GM12892 (cell line): ENCODE results near the gene DYNLT2.

Source experiments
- POLR2A ChIP-seq: IDR thresholded peaks from 2 replicates; pipeline ENCODE4 v1.6.1; 2011; ENCODE audit warnings: low read depth, low read length, control low read depth
- TAF1 ChIP-seq: IDR thresholded peaks from 2 replicates; pipeline ENCODE4 v1.6.1; 2011; ENCODE audit warnings: low read depth, mild to moderate bottlenecking, control low read depth, low read length, borderline replicate concordance

DNA sequence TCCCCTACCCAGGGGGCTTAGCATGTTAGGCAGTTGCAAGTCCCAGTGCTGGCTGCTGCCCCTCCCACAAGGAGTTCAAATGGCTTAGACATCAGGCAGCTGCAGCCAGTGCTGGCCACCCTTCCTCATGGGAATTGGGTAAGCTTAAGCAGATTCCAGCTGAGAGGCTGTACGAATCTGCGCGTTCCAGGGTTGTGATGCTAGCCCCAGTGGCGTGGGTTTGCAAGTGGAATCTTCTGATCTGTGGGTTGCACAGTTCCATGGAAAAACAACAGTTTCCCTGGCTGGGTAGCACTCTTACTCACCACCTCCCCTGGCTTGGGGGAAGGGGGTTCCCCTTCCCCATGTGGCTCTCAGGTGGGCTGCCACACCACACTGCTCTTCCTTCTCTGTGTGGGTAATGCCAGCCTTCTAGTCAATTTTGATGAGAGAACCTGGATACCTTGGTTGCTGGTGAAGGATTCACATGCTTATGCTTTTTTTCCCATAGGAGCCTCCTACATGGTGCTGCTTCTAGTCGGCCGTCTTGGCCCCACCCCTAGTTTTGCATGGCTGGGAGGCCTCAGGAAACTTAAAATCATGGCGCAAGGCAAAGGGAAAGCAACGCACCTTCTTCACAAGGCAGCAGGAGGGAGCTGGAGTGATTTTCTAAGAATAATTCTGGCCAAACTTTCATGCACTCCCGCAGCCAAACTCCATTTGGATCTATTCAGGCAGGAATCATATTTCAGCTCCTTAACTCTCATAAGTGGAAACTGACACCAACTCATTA is 13.0 kb downstream of the DYNLT2 start:
- TF ChIP-seq POLR2A, result no peak
- TF ChIP-seq TAF1, result no peak
